ENCODE measurements around the gene BCAS1.

The BCAS1 gene

DNA sequence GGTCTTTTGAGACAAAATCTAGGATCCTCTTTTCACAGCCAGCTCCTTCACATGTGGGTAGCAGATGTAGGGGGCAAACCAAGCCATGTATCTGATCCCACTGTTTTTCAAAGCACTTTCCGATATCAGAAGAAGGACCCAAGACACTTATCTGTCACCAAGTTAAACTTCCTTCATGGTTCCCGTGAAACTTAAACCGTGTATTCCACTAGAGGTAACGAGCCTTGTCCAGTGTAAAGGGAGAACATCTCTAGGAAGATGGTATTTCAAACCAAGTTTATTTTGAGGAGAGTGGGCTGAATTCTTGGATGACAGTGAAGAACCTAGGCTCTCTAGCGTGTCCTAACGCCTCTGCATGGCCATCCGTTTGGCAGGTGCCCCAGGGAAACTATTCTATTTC lies 76.3 kb downstream of the BCAS1 start (continued):
- TF ChIP-seq, protein P1, sequence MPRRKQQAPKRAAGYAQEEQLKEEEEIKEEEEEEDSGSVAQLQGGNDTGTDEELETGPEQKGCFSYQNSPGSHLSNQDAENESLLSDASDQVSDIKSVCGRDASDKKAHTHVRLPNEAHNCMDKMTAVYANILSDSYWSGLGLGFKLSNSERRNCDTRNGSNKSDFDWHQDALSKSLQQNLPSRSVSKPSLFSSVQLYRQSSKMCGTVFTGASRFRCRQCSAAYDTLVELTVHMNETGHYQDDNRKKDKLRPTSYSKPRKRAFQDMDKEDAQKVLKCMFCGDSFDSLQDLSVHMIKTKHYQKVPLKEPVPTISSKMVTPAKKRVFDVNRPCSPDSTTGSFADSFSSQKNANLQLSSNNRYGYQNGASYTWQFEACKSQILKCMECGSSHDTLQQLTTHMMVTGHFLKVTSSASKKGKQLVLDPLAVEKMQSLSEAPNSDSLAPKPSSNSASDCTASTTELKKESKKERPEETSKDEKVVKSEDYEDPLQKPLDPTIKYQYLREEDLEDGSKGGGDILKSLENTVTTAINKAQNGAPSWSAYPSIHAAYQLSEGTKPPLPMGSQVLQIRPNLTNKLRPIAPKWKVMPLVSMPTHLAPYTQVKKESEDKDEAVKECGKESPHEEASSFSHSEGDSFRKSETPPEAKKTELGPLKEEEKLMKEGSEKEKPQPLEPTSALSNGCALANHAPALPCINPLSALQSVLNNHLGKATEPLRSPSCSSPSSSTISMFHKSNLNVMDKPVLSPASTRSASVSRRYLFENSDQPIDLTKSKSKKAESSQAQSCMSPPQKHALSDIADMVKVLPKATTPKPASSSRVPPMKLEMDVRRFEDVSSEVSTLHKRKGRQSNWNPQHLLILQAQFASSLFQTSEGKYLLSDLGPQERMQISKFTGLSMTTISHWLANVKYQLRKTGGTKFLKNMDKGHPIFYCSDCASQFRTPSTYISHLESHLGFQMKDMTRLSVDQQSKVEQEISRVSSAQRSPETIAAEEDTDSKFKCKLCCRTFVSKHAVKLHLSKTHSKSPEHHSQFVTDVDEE (CRISPR knock-in tag; IDR thresholded peaks at IDR 0.05): no peak
- no peak for TF ChIP-seq TOX (CRISPR knock-in tag; IDR thresholded peaks at IDR 0.05; ENCODE audit: borderline replicate concordance)

DNA sequence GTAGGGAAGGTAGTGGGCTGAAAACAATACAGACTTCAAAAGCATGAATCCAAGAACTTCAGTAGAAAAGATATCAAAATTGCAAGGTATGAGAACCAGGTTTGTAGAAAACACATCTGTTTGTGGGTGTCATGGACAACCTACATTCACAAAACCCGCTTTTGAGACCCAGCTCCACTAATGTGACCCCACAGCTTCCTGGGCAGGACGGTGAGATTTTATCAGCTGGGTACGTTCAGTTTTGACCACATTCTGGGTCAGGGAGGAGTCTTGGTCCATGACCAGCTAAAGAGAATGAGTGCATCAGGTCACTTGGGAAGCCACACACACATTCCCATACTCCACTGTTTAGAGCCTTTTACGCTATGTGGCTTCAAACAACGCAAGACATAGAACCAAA lies 77.1 kb downstream of the BCAS1 start:
- no peak for ATAC-seq
- TF ChIP-seq OSR1 (CRISPR knock-in tag; IDR thresholded peaks at IDR 0.05) (no peak), ESRRG (CRISPR knock-in tag; IDR thresholded peaks at IDR 0.05) (no peak)

DNA sequence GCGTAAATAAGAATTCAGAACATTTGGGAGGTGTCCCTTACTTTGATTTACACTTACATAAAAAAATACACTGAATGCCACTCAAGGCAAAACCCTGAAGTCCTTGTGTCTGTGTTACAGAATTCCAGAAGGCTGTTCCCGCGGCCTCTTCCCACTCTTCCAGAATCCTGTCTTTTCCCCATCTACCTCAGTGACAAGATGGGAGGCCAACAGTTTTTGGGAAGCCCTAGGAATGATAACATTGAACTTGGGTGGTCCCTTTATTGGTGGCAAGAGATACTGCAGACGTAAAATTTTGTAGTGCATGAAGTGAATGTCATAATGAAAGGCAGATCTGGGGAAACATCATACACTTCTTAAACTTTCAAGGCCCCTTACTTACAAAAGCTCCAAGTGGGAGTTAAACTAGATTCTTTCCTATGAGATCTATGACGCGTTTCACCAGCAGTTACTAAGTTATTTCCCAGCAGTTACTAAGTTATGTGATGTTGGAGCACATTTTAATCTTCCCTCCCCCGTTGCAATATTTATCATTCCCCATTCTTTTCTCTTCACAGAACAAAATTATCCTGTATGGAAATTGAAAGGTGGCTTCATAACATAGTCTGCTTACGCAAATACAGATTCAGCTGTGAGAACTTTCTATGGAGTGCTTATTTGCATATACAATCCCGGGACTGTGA lies 79.5 kb downstream of the BCAS1 start:
- no peak for ATAC-seq
- TF ChIP-seq SNAI2 (CRISPR knock-in tag; IDR thresholded peaks at IDR 0.05) (no peak), CSDC2 (CRISPR knock-in tag; IDR thresholded peaks at IDR 0.05) (no peak), ISL1 (CRISPR knock-in tag; IDR thresholded peaks at IDR 0.05) (no peak), TOX (CRISPR knock-in tag; IDR thresholded peaks at IDR 0.05; ENCODE audit: borderline replicate concordance) (no peak), ZNF565 (CRISPR knock-in tag; conservative IDR thresholded peaks at IDR 0.05; ENCODE audit: low read depth) (no peak), OSR1 (CRISPR knock-in tag; IDR thresholded peaks at IDR 0.05) (no peak), PPARA (CRISPR knock-in tag; IDR thresholded peaks at IDR 0.05; ENCODE audit: borderline replicate concordance) (no peak), ZC3H10 (CRISPR knock-in tag; IDR thresholded peaks at IDR 0.05) (no peak), ZNF8 (CRISPR knock-in tag; IDR thresholded peaks at IDR 0.05) (no peak), ZFP3 (CRISPR knock-in tag; IDR thresholded peaks at IDR 0.05) (no peak)
- TF ChIP-seq, protein P2, sequence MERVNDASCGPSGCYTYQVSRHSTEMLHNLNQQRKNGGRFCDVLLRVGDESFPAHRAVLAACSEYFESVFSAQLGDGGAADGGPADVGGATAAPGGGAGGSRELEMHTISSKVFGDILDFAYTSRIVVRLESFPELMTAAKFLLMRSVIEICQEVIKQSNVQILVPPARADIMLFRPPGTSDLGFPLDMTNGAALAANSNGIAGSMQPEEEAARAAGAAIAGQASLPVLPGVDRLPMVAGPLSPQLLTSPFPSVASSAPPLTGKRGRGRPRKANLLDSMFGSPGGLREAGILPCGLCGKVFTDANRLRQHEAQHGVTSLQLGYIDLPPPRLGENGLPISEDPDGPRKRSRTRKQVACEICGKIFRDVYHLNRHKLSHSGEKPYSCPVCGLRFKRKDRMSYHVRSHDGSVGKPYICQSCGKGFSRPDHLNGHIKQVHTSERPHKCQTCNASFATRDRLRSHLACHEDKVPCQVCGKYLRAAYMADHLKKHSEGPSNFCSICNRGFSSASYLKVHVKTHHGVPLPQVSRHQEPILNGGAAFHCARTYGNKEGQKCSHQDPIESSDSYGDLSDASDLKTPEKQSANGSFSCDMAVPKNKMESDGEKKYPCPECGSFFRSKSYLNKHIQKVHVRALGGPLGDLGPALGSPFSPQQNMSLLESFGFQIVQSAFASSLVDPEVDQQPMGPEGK (CRISPR knock-in tag; IDR thresholded peaks at IDR 0.05; ENCODE audit: borderline replicate concordance): no peak
- TF ChIP-seq, protein P1 (CRISPR knock-in tag; IDR thresholded peaks at IDR 0.05): no peak

DNA sequence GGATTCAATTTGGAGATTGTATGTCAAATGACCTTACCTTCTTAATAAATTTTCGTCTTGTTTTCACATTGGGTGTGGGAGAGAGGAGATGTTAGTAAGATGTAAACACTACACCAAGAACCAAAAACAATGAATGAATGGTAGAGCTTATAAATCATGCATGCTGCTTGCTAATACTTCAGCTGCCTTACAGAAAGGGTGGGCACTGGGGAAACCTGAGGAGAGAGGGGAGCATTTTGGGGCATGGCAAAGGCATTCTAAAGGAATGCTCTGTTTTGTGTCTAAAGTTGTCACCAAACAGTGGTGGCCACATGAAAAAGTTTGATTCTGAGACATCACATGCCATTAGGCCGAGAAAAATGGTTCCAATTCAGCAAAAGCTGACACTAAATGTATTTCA lies 80.4 kb downstream of the BCAS1 start:
- TF ChIP-seq, protein P3, sequence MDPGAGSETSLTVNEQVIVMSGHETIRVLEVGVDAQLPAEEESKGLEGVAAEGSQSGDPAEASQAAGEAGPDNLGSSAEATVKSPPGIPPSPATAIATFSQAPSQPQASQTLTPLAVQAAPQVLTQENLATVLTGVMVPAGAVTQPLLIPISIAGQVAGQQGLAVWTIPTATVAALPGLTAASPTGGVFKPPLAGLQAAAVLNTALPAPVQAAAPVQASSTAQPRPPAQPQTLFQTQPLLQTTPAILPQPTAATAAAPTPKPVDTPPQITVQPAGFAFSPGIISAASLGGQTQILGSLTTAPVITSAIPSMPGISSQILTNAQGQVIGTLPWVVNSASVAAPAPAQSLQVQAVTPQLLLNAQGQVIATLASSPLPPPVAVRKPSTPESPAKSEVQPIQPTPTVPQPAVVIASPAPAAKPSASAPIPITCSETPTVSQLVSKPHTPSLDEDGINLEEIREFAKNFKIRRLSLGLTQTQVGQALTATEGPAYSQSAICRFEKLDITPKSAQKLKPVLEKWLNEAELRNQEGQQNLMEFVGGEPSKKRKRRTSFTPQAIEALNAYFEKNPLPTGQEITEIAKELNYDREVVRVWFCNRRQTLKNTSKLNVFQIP (CRISPR knock-in tag; IDR thresholded peaks at IDR 0.05; ENCODE audit: borderline replicate concordance, low read depth): no peak
- TF ChIP-seq ZC3H10 (CRISPR knock-in tag; IDR thresholded peaks at IDR 0.05): no peak
- TF ChIP-seq, protein P2 (CRISPR knock-in tag; IDR thresholded peaks at IDR 0.05; ENCODE audit: borderline replicate concordance): no peak
- no peak for TF ChIP-seq ZFP30 (CRISPR knock-in tag; IDR thresholded peaks at IDR 0.05)
- no peak for TF ChIP-seq ISL1 (CRISPR knock-in tag; IDR thresholded peaks at IDR 0.05)
- TF ChIP-seq CSDC2 (CRISPR knock-in tag; IDR thresholded peaks at IDR 0.05): no peak
- no peak for TF ChIP-seq ARNTL (CRISPR knock-in tag; IDR thresholded peaks at IDR 0.05; ENCODE audit: borderline replicate concordance, low read depth)
- TF ChIP-seq, protein P4, sequence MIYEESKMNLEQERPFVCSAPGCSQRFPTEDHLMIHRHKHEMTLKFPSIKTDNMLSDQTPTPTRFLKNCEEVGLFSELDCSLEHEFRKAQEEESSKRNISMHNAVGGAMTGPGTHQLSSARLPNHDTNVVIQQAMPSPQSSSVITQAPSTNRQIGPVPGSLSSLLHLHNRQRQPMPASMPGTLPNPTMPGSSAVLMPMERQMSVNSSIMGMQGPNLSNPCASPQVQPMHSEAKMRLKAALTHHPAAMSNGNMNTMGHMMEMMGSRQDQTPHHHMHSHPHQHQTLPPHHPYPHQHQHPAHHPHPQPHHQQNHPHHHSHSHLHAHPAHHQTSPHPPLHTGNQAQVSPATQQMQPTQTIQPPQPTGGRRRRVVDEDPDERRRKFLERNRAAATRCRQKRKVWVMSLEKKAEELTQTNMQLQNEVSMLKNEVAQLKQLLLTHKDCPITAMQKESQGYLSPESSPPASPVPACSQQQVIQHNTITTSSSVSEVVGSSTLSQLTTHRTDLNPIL (CRISPR knock-in tag; IDR thresholded peaks at IDR 0.05; ENCODE audit: low read depth): no peak
- no peak for TF ChIP-seq ZNF8 (CRISPR knock-in tag; IDR thresholded peaks at IDR 0.05)
- TF ChIP-seq ZFP3 (CRISPR knock-in tag; IDR thresholded peaks at IDR 0.05): no peak
- TF ChIP-seq, protein P1 (CRISPR knock-in tag; IDR thresholded peaks at IDR 0.05): no peak
- TF ChIP-seq RARB (CRISPR knock-in tag; IDR thresholded peaks at IDR 0.05): no peak
- no peak for TF ChIP-seq SNAI2 (CRISPR knock-in tag; IDR thresholded peaks at IDR 0.05)
- TF ChIP-seq ZNF70 (CRISPR knock-in tag; IDR thresholded peaks at IDR 0.05): no peak
- TF ChIP-seq TOX (CRISPR knock-in tag; IDR thresholded peaks at IDR 0.05; ENCODE audit: borderline replicate concordance): no peak
- ATAC-seq: no peak
